HG03521 (cell line): ENCODE measurements around the gene DTD1.
"Not testable (repeated sequence)": the region's sequence is repeated elsewhere in the genome, so short reads cannot be mapped to it uniquely, and the experiment has no call there.

Experiments used
- ATAC-seq: cut with Tn5 transposase; IDR thresholded peaks from one replicate; pipeline ENCODE4 v1.9.1; 2021; ENCODE audit warnings: mild to moderate bottlenecking, moderate library complexity; ENCODE audit not compliant: unreplicated experiment

Gene DTD1

DNA sequence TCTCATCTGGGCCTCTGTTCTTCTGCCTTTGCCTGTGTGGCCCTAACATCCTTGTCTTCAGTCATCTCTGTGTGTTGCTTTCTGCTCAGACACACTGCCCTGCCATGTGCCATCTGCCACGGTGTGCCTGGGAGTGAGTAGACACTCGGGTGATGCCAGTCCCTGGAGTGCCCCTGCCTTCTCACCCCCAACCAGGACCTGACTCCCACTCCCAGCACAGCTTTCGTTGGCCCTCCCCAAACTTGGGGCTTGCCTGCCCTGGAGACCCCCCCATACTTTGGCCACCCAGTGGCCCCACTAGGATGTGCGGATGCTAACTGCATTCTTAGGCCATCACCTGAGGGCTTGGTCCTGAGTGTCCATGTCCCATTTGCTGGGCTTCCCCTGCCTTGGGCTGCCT, 149.3 kb downstream of the DTD1 start:
- no peak for ATAC-seq

DNA sequence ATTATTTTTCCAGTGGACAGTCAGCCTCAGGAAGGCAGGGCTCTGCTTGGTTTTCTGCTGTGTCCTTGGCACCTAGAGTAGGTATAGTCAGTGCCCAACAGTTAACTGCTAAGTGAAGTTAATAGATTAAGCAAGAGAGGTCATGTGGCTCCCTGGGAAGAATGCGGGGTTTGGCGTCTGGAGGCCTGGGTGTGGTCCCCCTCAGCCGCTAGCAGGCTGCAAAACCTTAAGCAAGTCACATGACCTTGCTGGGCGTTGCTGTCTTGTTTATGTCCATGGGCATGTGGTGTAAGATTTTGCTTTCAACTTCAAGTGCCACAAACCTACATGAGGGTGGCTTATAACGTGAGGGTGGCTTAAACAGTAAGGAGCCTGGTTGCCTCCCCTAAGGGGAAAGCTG, 150.2 kb downstream of the DTD1 start:
- no peak for ATAC-seq

DNA sequence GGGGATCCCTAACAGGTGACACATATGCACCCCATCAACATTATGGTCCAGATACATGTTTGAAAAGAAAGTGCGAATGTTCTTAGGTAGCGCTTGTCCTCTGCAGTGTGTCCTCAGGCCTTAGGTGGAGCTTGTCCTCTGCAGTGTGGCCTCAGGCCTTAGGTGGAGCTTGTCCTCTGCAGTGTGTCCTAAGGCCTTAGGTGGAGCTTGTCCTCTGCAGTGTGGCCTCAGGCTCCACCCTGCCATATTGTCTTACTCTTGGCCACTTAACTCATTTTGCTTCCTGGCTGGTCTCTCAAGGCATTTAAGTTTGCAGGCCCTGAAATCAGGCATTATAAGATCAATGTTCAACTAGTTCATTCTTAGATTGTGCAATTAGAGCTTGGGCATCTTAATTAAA, 151.0 kb downstream of the DTD1 start:
- no peak for ATAC-seq

DNA sequence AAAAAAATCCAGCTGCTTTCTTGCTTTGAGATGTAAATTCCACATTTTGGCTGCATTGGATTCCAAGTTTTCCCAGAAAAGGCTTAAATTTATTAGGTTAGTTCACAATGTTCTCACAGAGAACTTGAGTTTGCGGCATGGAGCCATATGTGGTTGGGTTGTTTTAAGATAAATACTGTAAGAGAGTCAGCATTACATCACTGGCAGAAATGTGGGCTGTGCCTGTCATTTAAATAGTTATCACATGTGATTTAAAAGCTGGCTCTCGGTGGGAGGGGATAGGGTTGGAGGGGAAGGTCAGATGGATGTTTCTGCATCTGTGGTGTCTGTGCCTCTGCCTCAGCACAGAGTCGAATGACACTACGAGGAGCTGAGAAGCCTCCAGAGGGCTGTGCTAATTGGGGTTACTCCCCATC, 151.9 kb downstream of the DTD1 start:
- no peak for ATAC-seq

DNA sequence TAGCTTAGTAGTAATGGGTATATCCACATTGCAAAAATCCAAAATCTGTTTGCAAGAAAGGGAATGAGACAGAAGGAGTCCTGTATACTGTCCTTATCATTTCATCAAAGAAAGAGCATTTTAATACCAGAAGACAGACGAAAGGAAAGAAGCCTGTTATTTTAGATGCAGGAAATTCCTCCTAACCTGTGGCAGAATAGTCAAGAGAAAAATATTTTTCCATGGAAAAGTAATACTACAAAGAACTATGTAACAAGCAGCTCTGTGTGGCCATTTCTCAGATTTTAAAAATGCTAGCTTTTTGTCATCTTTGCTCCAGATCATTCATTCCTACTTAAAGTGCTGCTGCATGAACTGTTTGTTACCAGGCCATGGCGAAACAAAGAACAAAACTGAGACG, 152.9 kb downstream of the DTD1 start:
- ATAC-seq: no peak

DNA sequence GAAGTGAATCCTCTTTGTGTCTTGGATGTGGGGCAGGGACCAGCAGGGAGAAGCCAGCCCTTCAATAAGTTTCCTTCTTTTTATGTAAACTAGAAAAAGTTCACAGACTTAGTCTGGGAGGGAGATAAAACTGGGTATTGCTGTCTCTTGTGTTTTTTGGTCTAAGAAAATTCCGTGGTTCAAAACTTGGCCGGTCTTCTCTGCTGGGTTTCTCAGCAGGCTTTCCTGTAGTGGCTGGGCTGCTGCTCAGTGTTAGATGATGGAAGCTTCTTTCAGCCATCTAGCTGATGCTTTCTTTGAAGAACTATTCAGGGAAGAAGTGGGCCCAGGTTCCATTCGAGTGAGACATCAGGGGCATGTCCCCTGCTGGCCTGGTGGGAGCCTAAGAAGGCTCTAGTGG, 155.0 kb downstream of the DTD1 start:
- ATAC-seq: no peak

DNA sequence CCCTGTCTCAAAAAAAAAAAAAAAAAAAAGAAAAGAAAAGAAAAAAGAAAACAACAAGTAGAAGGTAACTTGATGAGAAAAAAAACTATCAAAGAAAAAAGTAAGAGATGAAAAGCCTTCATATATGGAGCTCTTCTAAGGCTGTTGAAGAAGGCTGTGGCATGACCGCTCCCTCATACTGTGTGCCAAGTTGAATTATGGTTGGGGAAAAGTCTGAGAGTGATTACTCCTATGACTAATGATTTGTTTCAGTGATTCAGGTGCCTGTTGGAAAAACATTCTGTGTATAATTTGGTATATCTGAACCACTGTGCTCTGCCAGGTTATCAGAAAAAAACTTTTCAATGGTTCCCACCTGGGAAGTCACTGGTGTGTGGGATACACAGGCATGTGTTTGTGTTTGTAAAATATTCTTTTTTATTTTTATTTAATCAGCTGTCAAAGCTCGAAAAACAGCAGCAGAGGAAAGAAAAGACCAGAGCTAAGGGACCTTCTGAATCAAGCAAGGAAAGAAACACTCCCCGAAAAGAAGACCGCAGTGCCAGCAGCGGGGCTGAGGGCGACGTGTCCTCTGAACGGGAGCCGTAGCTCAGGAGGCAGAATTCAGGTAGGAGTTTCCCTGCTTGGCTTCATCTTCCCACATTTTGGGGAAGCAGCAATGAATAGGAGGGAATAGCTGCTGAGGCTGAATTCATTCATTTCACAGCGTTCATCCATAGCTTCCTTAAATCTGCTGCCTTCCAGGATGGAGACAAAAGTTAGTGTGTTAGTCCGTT, 156.0 kb downstream of the DTD1 start:
- ATAC-seq: no peak

DNA sequence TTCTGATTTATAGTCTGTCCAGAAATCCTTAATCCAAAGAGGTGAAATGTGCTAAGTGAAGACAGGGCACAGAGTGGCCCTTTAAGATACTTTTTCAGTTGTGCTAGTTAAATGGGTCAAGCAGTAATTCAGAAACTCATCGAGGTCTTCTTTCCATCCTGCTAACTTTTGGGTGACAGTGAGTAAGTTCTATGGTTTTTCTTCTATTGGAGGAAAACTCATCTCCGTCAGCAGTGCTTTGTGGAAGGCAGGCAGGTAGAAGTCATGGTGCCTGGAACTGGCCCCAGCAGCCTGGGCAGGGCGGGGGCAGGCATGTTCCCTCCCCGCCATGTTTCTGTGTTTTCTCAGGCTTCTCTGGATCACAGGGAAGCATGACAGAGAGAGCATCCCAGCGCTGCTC, 159.2 kb downstream of the DTD1 start:
- no peak for ATAC-seq

DNA sequence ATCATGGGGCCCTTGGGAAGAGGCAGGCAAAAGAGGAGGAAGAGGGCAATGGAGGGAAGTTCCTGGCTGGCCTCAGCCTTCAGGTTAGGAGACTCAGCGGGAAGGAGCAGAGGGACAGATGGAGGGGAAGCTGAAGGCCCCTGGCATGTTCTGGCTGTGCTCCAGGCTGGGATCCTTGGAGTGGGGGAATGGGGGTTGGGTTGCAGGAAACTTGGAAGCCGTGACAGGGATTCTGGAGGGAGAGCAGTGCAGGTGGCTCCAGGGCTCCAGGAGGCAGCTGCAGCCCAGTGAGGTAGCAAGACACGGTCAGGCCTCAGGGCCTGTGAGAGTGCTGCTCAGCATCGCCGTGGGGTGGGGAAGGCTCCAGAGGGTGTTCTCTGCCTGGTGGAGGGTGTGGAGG, 161.1 kb downstream of the DTD1 start:
- ATAC-seq: no peak

DNA sequence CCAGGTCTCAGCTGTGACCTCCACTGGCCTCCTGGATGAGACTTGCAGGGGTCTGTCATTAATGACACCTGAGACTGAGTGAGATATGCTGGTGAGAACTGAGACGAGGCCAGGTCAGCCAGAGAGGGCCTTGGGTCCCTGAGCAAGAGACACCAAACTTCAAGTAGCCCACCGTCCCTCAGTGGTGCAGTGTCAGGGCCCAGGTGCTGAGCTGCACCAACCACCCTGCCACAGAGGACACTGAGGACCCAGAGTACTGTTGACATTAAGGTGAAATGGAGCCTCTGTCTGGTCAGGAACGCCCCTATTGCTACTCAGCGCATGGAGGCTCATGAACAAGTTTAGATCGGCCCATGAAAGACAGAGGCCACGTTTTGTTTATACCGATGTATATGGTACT, 161.7 kb downstream of the DTD1 start:
- no peak for ATAC-seq

DNA sequence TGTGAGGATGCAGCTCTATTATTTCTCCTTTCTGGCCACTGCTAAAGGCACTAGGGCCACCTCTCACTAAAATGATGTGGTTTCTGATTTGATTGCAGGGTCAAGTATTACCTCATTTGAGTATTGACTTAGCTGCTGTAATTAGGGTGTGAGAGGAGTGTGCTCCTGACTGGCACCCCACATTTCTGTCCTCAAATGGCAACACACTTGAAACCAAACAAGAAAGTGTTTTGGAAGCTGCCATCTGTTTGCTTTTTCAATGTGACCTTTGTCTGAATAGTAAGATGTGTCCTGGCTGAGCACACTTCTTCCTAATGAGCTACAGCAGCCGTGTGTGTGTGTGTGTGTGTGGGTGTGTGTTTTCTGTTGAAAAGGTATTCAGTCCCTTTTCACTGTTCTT, 162.9 kb downstream of the DTD1 start:
- no peak for ATAC-seq

DNA sequence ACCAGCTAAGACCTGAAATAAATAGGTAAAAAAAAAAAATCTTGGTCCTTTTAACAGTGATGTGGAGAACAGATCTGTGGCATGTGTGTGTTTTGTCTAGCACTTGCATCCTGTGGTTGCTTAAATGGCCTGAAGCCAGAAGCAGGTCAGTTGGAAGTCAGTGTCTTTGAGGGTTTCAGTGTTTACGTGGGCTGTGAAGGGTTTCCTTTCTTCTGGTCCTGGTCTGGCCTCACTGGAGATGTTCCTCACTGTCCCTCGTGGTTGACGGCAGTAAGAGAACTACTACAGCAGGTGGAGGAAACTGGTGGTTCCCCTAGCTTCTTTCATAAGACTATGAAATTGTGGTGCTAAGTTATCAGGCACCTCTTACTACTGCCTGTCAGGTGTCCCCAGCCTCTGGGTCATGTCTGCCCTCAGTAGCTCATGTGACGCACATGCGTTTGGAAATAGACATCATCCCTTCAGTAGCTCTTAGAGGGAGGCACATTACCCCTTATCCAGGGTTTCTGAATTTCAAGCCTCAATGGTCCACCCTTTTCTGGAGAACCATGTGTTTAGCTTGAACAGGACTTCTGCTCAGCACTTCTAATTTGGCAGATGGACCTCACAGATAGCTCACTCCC, 166.3 kb downstream of the DTD1 start:
- ATAC-seq: peak; percentile 98

DNA sequence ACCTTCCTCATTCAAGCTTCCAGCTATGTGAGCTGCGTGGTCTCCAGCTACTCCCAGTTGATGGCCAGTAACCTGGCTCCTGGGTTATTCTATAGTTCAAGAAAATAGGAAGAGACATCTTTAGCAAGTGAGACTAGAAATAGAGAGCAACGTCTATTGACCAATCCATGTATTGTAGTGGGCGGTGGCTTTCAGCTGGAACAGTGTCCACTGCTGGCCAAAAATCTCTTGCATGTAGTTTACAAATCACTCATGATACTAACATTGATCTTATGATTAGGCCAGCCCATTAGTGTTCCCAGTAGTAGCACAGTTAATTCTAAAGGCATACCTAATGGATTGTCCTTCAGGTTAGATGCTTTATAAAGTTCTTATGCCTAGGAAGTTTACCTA, 166.8 kb downstream of the DTD1 start:
- no peak for ATAC-seq

DNA sequence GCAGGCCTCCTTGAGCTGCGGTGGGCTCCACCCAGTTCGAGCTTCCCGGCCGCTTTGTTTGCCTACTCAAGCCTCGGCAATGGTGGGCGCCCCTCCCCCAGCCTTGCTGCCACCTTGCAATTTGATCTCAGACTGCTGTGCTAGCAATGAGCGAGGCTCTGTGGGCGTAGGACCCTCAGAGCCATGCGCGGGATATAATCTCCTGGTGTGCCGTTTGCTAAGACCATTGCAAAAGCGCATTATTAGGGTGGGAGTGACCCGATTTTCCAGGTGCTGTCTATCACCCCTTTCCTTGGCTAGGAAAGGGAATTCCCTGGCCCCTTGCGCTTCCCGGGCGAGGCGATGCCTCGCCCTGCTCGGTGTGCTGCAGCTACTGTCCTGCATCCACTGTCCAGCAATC, 173.0 kb downstream of the DTD1 start:
- not testable (repeated sequence) for ATAC-seq

DNA sequence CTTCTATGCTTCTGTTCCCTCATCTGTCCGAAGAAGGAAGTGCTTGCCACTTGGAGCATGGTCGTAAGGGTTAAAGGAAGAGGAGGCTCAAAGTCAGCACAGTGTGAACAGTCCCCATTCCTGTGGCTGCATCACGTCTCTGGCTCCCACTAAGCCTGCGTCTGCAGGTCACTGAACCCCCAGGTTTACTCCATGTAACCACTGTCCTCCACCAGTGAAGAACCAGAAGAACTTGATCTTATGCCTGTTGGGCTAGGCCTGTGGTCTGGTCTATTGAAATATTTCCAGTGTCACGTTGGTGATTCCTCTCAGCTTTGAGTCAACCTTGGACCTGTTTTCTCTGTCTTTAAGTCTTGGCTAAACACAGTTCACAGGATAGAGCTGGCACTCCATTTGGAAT, 179.8 kb downstream of the DTD1 start:
- ATAC-seq: no peak

DNA sequence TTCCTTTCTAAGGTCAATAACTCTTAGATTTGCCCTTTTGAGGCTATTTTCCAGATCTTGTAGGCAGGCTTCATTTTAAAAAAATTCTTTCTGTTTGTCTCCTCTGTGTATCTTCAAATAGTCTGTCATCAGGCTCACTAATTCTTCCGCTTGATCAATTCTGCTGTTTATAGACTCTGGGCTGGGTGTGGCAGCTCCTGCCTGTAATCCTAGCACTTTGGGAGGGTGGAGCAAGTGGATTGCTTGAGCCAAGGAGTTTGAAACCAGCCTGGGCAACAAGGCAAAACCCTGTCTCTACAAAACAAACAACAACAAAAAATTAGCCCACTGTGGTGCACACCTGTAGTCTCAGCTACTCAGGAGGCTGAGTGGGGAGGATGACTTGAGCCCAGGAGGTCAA, 185.7 kb downstream of the DTD1 start:
- no peak for ATAC-seq

DNA sequence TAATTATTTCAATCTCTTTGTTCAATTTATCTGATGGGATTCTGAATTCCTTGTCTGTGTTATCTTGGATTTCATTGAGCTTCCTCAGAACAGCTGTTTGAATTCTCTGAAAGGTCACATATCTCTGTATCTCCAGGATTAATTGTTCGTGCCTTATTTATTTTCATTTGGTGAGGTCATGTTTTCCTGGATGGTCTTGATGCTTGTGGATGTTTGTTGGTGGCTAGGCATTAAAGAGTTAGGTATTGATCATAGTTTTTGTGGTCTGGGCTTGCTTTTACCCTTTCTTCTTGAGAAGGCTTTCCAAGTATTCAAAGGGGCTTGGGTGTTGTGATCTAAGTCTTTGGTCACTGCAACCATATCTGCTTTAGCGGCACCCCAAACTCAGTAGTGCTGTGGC, 186.4 kb downstream of the DTD1 start:
- no peak for ATAC-seq

DNA sequence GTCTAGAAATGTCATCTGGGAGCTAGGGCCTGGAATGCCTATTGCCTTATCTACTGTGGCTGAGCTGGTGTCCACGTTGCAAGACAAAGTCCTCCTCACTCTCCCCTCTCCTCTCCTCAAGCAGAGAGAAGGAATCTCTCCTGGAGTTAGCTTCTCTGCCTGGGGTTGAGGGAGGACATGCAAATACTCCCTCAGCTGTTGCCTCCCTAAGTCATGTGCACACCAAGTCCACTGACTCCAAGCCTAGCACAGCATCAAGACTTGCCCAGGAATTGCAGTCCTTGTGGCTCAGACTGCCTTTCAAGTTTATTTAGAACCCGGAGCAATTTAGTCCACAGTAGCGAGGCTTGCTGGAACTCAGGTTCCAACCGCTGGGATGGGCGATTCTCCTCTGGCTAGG, 187.8 kb downstream of the DTD1 start:
- ATAC-seq: no peak

DNA sequence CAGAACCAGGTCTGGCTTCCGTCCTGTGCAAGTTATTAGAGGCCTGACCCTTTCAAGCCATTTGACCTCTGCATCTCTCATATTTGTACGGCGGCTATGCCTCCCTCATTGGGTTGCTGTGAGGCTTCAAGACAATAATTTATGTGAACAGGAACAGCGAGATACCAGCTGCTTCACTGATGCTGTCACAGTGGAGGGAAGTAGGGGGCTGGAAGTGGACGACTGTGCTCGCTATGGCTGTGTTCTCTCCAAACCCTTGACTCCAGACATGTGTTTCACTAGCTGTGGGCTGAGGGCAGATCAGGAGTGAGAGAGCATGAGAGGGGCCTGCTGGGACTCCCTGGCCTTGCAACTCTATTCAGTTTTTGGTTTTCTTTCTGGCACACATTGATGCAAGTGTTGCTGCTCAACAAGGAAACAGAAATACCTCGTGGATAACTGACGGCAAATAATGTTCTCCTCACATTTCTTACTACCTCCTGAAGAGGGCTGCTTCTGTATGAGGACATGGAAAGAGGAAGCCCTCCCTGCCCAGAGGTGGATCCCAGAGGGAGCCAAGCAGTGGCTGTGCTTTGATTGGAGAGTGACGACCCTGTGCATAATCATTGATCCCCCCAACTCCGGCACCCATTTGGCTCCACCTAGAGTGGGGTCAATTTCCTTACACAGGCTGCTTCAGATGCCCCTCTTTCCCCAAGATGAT, 191.0 kb downstream of the DTD1 start:
- no peak for ATAC-seq

DNA sequence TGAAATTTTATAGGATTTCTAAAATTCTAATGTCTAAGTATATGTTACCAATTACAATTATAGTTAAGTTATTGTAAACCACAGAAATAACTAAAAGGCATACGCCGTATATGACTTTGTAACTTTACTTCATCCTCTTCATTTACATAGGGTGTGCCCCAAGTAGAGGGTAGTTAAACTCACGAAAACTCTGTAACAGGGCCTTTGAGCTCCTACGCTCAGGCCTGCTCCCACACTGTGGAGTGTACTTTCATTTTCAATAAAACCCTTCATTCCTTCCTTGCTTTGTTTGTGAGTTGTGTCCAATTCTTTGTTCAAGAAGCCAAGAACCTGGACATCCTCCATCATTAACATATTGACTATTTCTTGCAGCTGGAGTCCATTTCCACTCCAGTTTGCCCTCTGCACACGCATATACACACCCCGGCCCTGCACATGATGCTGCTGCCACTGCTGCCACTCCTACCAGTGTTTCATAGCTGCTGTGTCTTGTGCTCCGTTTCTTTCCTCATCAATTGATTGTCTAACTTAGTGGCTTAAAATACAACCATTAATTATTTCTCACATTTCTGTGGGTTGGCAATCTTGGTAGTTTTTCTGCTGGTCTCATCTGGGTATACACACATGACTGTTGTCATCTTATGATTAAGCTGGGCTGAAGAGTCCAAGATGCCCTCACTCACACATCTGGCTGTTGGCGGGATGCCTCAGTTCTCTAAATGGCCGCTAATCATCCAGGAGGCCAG, 192.7 kb downstream of the DTD1 start:
- no peak for ATAC-seq

DNA sequence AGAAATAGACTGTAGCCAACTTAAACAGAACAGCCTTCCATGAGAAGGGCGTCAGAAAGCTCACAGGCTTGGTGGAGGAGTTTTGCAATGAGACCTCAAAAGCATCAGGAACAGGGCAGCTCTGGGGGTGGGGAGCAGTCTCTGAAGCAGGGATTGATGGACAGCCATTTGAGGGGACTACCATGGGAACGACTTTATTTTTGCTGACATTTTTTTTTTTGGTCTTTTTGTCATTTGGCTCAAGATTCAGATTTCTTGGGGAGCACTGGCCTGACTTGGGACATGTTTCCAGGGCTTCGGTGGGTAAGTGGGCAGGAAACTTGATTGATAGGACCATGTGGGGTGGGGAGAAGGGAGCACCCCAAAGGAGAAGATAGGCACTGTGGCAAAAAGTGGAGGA, 193.7 kb downstream of the DTD1 start:
- no peak for ATAC-seq
